SU-DHL-6 (cell line): ENCODE data around the gene NUMA1.

ENCODE experiments used
- EZH2phosphoT487 ChIP-seq: fragments of 200-600 bp; sonication (generic), shearing (Covaris generic); conservative IDR thresholded peaks from 2 replicates; pipeline ENCODE4 v1.6.1; 2018; ENCODE audit warnings: mild to moderate bottlenecking, antibody characterized with exemption, low read length, moderate library complexity, mixed read lengths
- TF ChIP-seq, protein P1 (sequence below): fragments of 200-600 bp; sonication (generic); IDR thresholded peaks from one replicate; pipeline ENCODE4 v1.5.1; 2017; ENCODE audit warnings: antibody characterized with exemption, mild to moderate bottlenecking, low read length, moderate library complexity; ENCODE audit not compliant: insufficient read depth, poor library complexity, severe bottlenecking

DNA sequence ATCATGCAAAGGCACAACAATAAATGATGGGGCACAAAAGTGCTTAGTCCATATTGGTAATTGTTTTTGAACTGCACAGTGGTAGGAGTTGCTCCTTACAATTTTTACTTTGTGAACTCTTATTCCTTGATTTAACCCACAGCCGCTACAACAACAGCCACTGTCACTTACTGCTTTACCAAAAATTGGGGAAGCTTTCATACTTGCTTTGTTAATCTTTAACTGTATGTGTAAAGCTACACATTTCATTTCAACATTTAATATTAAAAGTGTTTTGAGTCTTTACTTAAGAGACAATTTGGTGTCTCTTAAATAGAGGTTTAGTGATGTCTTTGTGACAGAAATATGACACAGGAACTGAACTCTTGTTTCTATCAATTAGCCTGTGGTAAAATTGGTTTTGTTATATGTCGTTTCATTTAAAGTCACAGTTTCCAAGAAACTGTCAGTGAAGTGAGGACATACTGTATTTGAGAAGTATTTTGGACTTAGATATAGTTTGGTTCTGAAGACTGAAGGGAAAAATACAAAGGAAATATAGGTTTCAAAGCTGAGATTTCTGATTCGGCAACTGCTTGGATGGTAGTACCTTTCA lies 88.1 kb downstream of the NUMA1 start:
- TF ChIP-seq, protein P1, sequence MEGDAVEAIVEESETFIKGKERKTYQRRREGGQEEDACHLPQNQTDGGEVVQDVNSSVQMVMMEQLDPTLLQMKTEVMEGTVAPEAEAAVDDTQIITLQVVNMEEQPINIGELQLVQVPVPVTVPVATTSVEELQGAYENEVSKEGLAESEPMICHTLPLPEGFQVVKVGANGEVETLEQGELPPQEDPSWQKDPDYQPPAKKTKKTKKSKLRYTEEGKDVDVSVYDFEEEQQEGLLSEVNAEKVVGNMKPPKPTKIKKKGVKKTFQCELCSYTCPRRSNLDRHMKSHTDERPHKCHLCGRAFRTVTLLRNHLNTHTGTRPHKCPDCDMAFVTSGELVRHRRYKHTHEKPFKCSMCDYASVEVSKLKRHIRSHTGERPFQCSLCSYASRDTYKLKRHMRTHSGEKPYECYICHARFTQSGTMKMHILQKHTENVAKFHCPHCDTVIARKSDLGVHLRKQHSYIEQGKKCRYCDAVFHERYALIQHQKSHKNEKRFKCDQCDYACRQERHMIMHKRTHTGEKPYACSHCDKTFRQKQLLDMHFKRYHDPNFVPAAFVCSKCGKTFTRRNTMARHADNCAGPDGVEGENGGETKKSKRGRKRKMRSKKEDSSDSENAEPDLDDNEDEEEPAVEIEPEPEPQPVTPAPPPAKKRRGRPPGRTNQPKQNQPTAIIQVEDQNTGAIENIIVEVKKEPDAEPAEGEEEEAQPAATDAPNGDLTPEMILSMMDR, result no peak
- no peak for TF ChIP-seq EZH2phosphoT487
